ENCODE results near the gene DSEL. TPM values are rescaled to one million over a fixed set of nuclear protein-coding genes. Genes with fewer than 3 reads are reported as not detected.

DSEL gene
- total RNA-seq, 1 donor from 2014 or later = 2.1 TPM

GRCh38 chr18:67509741-67510391 is 6.7 kb downstream of the DSEL start:
- intact Hi-C loops (cut with DNase I) = no loop called here
- DNase-seq (ENCODE audit: missing footprints) (no peak), ATAC-seq (no peak)

- ATAC-seq (no peak), DNase-seq (ENCODE audit: missing footprints) (no peak)
- intact Hi-C loops (cut with DNase I) = no loop called here
Observed at GRCh38 chr18:67508146-67508545, 8.4 kb downstream of the DSEL start.

- no peak for ATAC-seq
- intact Hi-C loops (cut with DNase I) = no loop called here
Observed at GRCh38 chr18:67504739-67505138, 11.8 kb downstream of the DSEL start.

GRCh38 chr18:67500522-67501205 is 15.9 kb downstream of the DSEL start:
- no peak for ATAC-seq
- intact Hi-C loops (cut with DNase I) = no loop called here
- DNase-seq (ENCODE audit: missing footprints) = no peak

More at GRCh38 chr18:67504739-67505138, 11.8 kb downstream of the DSEL start:
- DNase-seq (ENCODE audit: missing footprints) = no peak

GRCh38 chr18:67496469-67496868 is 20.1 kb downstream of the DSEL start:
- DNase-seq (ENCODE audit: missing footprints) (no peak), ATAC-seq (no peak)
- intact Hi-C loops (cut with DNase I) = no loop called here

- DNase-seq (ENCODE audit: missing footprints) = no peak
- intact Hi-C loops (cut with DNase I) = no loop called here
- no peak for ATAC-seq
Observed at GRCh38 chr18:67486534-67486933, 30.0 kb downstream of the DSEL start.

- no peak for DNase-seq (ENCODE audit: missing footprints)
- intact Hi-C loops (cut with DNase I) = no loop called here
- ATAC-seq = no peak
Observed at GRCh38 chr18:67485655-67486054, 30.9 kb downstream of the DSEL start.

- no peak for ATAC-seq
- intact Hi-C loops (cut with DNase I) = no loop called here
- no peak for DNase-seq (ENCODE audit: missing footprints)
Observed at GRCh38 chr18:67484458-67484857, 32.1 kb downstream of the DSEL start.

- ATAC-seq (no peak), DNase-seq (ENCODE audit: missing footprints) (no peak)
- intact Hi-C loops (cut with DNase I) = no loop called here
Observed at GRCh38 chr18:67483952-67484351, 32.6 kb downstream of the DSEL start.

GRCh38 chr18:67483237-67483636 is 33.3 kb downstream of the DSEL start:
- intact Hi-C loops (cut with DNase I) = no loop called here
- ATAC-seq (no peak), DNase-seq (ENCODE audit: missing footprints) (no peak)

- intact Hi-C loops (cut with DNase I) = no loop called here
Observed at GRCh38 chr18:67478249-67478648, 38.3 kb downstream of the DSEL start.

GRCh38 chr18:67477522-67477921 is 39.0 kb downstream of the DSEL start:
- intact Hi-C loops (cut with DNase I) = no loop called here
- no peak for ATAC-seq
- DNase-seq (ENCODE audit: missing footprints) = no peak

More at GRCh38 chr18:67478249-67478648, 38.3 kb downstream of the DSEL start:
- DNase-seq (ENCODE audit: missing footprints) (no peak), ATAC-seq (no peak)

- ATAC-seq (no peak), DNase-seq (ENCODE audit: missing footprints) (no peak)
- intact Hi-C loops (cut with DNase I) = no loop called here
Observed at GRCh38 chr18:67476585-67476984, 39.9 kb downstream of the DSEL start.

- ATAC-seq (no peak), DNase-seq (ENCODE audit: missing footprints) (no peak)
- intact Hi-C loops (cut with DNase I) = no loop called here
Observed at GRCh38 chr18:67475673-67476072, 40.8 kb downstream of the DSEL start.

GRCh38 chr18:67468038-67468437 is 48.5 kb downstream of the DSEL start:
- intact Hi-C loops (cut with DNase I) = no loop called here
- DNase-seq (ENCODE audit: missing footprints) (no peak), ATAC-seq (no peak)

GRCh38 chr18:67467188-67467587 is 49.3 kb downstream of the DSEL start:
- intact Hi-C loops (cut with DNase I) = no loop called here
- ATAC-seq (no peak), DNase-seq (ENCODE audit: missing footprints) (no peak)

- no peak for DNase-seq (ENCODE audit: missing footprints)
- intact Hi-C loops (cut with DNase I) = no loop called here
- ATAC-seq = no peak
Observed at GRCh38 chr18:67464499-67464898, 52.0 kb downstream of the DSEL start.

GRCh38 chr18:67463829-67464228 is 52.7 kb downstream of the DSEL start:
- no peak for DNase-seq (ENCODE audit: missing footprints)
- ATAC-seq = no peak
- intact Hi-C loops (cut with DNase I) = no loop called here

- ATAC-seq = no peak
- no peak for DNase-seq (ENCODE audit: missing footprints)
- intact Hi-C loops (cut with DNase I) = no loop called here
Observed at GRCh38 chr18:67456711-67457110, 59.8 kb downstream of the DSEL start.

Data from Right ventricle myocardium inferior (tissue), 1 donor.